ENCODE measurements around the gene FBXW10B.
A peak's percentile ranks its signal among the peaks of the same experiment; 100 is the strongest.
"Not testable (repeated sequence)": the region's sequence is repeated elsewhere in the genome, so short reads cannot be mapped to it uniquely, and the experiment has no call there.

Gene FBXW10B

DNA sequence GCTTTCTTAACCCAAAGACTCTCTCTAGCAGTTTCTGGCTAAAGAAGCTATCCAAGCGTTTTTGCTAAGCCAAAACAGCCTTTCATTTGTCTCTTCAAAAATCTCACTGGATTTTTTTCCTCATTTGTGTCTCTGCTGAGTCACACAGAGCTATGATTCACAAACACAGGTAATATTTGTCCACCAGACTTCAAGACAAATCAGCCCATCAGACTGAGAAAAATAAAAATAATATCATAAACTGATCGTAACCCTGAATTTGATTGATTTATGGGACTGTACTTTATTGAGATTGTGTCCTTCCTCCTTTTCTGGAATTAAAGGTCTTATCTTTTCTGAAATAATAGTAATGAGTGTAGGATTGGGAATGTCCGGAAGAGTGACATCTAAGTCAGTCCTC is 38.8 kb upstream of the FBXW10B start:
- no peak overlapping the region for H3K4me3 ChIP-seq (ENCODE audit: control insufficient read depth, low read depth, low read length)
- TF ChIP-seq, protein P1, sequence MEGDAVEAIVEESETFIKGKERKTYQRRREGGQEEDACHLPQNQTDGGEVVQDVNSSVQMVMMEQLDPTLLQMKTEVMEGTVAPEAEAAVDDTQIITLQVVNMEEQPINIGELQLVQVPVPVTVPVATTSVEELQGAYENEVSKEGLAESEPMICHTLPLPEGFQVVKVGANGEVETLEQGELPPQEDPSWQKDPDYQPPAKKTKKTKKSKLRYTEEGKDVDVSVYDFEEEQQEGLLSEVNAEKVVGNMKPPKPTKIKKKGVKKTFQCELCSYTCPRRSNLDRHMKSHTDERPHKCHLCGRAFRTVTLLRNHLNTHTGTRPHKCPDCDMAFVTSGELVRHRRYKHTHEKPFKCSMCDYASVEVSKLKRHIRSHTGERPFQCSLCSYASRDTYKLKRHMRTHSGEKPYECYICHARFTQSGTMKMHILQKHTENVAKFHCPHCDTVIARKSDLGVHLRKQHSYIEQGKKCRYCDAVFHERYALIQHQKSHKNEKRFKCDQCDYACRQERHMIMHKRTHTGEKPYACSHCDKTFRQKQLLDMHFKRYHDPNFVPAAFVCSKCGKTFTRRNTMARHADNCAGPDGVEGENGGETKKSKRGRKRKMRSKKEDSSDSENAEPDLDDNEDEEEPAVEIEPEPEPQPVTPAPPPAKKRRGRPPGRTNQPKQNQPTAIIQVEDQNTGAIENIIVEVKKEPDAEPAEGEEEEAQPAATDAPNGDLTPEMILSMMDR (conservative IDR thresholded peaks at IDR 0.05; ENCODE audit: control insufficient read depth, insufficient read depth, low read depth, low read length): no peak
- no peak for DNase-seq (ENCODE audit: low read depth)

GRCh38 chr17:15657868-15658267 is 38.4 kb upstream of the FBXW10B start:
- TF ChIP-seq, protein P1 (conservative IDR thresholded peaks at IDR 0.05; ENCODE audit: control insufficient read depth, insufficient read depth, low read depth, low read length): no peak
- no peak overlapping the region for H3K4me3 ChIP-seq (ENCODE audit: control insufficient read depth, low read depth, low read length)
- DNase-seq (ENCODE audit: low read depth): no peak

GRCh38 chr17:15654886-15655561 is 35.5 kb upstream of the FBXW10B start:
- no peak for DNase-seq (ENCODE audit: low read depth)
- TF ChIP-seq, protein P1 (conservative IDR thresholded peaks at IDR 0.05; ENCODE audit: control insufficient read depth, insufficient read depth, low read depth, low read length): no peak
- no peak overlapping the region for H3K4me3 ChIP-seq (ENCODE audit: control insufficient read depth, low read depth, low read length)

GRCh38 chr17:15654401-15654800 is 34.9 kb upstream of the FBXW10B start:
- DNase-seq (ENCODE audit: low read depth): not testable (repeated sequence)

DNA sequence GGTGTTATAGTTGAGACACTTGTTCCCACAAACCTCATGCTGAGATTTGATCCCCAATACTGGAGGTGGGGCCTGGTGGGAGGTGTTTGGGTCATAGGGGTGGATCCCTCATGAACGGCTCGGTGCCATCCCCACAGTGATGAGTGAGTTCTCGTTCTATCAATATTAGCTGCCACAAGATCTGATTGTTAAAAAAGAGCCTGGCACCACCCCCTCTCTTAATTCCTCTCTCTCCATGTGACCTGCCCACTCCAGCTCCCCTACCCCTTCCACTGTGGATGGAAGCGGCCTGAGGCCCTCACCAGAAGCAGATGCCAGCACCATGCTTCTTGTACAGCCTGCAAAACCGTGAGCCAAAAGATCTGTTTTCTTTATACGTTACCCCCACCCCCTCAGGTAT is 33.5 kb upstream of the FBXW10B start:
- H3K4me3 ChIP-seq (ENCODE audit: control insufficient read depth, low read depth, low read length): no peak overlapping the region
- TF ChIP-seq, protein P1 (conservative IDR thresholded peaks at IDR 0.05; ENCODE audit: control insufficient read depth, insufficient read depth, low read depth, low read length): no peak
- no peak for DNase-seq (ENCODE audit: low read depth)

More at GRCh38 chr17:15654401-15654800, 34.9 kb upstream of the FBXW10B start:
- not testable (repeated sequence) for H3K4me3 ChIP-seq (ENCODE audit: control insufficient read depth, low read depth, low read length)

DNA sequence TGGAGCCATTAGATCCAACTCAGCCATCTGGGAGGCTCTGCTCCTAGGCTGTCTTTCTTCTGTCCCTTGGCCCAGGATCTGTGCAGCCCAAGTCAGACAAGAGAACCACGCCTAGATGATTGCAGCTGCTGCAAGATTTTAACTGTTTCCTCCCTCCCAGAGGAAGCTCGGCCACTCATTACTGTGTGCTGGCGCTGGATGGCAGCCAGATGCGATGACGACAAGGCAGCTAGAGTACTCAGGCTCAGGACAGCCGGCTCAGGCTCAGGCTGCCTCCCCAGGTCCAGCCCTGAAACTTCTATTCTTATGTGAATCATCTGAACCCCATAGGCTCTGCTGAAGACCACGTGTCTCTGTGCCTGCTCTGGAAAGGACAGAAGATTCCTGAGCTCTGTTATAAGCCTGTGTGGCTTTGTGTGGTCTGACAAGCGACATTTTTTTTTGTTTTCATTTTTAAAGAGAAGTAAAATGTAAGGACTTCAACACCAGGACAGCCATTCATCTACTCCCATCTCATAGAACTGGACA is 32.1 kb upstream of the FBXW10B start:
- H3K4me3 ChIP-seq (ENCODE audit: control insufficient read depth, low read depth, low read length): peak overlapping the region; percentile 85
- TF ChIP-seq, protein P1 (conservative IDR thresholded peaks at IDR 0.05; ENCODE audit: control insufficient read depth, insufficient read depth, low read depth, low read length): peak; percentile 0

DNA sequence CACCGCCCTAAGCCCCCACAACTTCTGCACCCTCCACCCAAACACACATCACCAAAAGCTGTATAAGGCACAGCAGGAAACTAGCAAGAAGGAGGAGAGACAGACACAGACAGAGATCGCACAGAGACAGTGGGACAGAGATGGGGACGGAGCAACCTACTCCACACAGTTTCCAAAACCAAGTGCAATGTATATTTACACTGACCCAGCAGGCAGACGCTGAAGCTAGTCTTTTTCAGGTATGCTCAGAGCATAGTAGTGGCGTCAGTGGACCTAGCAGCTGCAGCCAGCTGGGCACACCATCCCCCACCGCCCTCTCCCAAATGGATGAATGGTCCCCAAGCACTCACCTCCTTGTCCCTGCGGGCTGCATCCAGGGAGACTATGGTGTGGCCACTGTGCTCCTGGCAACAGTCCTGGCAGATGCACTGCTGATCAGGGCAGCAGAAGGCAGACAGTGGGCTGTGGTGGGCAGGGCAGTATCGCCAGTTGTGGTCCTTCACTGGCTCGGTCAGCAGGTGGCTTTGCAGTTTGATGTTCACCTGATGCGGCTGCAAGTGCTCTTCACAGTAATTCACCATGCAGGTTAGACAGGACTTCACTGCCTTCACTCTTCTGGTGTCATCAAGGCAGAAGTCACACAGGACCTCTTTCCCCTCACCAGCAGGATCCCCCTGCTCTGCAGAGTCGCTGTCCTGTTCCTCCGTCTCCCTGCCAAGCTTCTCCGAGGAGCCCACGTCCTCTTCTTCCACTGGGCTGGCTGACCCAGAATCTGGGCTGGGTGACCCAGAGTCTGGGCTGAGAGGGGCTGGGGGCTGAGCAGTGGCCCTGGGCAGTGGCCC is 31.5 kb upstream of the FBXW10B start:
- TF ChIP-seq, protein P1 (conservative IDR thresholded peaks at IDR 0.05; ENCODE audit: control insufficient read depth, insufficient read depth, low read depth, low read length): no peak
- peak overlapping the region; percentile 85 for H3K4me3 ChIP-seq (ENCODE audit: control insufficient read depth, low read depth, low read length)
- peak; percentile 2 for DNase-seq (ENCODE audit: low read depth)

More for the DNA sequence above, 32.1 kb upstream of the FBXW10B start:
- peak; percentile 99 for DNase-seq (ENCODE audit: low read depth)

All from fibroblast of mammary gland (primary cell).